ENCODE results near the gene SANBR.

The SANBR gene

DNA sequence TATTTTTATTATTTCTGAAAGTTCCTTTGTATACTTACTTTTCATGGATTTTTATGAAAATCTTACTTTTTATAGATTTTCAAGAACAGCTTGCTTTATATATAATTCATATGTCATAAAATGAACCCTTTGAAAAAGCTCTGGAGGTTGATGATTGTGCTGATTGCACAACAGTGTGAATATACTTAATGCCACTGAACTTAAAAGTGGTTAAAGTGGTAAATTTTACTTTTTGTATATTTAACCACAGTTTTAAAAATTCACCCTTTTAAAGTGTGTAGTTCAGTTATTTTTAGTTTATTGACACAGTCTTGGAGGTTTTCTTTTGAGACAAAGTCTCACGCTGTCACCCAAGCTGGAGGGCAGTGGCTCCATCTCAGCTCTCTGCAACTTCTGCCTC, 8.4 kb downstream of the SANBR start:
- H3K4me3 ChIP-seq (ENCODE audit: low read depth, low read length) = no peak overlapping the region
- no peak for DNase-seq (ENCODE audit: low read depth)

DNA sequence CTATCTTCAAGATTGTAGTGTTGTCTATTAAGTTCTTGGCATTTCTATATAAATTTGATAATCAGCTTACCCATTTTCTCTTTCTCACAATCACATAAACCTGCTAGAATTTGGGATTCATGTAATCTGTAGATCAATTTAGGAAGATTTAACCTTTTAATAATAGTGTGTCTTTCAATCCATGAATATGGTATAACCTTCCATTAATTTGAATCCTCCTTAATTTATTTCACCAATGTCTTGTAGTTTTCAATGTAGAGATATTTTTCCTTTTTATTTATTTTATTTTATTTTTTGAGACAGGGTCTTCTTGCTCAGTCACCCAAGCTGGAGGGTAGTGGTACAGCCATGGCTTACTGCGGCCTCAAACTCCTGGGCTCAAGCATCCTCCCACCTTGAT, 20.2 kb downstream of the SANBR start:
- H3K4me3 ChIP-seq (ENCODE audit: low read depth, low read length) = no peak overlapping the region
- DNase-seq (ENCODE audit: low read depth) = no peak

GRCh38 chr2:61089797-61090196, 24.1 kb downstream of the SANBR start:
- no peak overlapping the region for H3K4me3 ChIP-seq (ENCODE audit: low read depth, low read length)
- no peak for DNase-seq (ENCODE audit: low read depth)

- no peak for DNase-seq (ENCODE audit: low read depth)
- no peak overlapping the region for H3K4me3 ChIP-seq (ENCODE audit: low read depth, low read length)
Observed at GRCh38 chr2:61090386-61090921, 24.8 kb downstream of the SANBR start.

DNA sequence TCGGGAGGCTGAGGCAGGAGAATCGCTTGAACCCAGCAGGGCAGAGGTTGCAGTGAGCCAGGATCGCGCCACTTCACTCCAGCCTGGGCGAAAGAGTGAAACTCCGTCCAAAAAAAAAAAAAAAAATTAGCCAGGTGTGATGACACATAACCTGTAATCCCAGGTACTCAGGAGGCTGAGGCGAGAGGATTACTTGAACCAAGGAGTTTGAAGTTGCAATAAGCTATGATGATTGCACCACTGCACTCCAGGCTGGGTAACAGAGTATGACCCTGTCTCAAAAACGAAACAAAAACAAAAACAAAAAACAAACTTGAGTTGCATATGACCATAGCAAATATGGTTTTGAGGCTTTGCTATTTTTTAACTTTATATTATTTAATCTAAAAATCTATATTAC, 25.8 kb downstream of the SANBR start:
- DNase-seq (ENCODE audit: low read depth) = no peak
- no peak overlapping the region for H3K4me3 ChIP-seq (ENCODE audit: low read depth, low read length)

DNA sequence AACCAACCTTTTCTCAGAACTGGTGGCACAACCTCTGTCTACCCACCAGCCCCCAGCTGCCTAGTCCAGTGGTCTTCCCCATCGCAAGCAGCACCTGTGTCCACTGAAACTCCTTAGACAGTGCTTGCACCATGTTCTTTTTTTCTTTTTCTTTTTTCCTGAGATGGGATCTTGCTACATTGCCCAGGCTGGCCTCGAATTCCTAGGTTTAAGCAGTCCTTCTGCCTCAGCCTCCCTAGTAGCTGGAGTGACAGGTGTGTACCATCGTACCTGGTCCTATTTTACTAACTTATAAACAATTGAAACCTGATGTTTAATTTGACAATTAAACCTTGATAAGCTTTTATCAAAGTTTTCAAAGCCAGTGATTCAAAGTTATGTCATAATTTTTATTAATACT, 30.8 kb downstream of the SANBR start:
- no peak for DNase-seq (ENCODE audit: low read depth)
- no peak overlapping the region for H3K4me3 ChIP-seq (ENCODE audit: low read depth, low read length)

DNA sequence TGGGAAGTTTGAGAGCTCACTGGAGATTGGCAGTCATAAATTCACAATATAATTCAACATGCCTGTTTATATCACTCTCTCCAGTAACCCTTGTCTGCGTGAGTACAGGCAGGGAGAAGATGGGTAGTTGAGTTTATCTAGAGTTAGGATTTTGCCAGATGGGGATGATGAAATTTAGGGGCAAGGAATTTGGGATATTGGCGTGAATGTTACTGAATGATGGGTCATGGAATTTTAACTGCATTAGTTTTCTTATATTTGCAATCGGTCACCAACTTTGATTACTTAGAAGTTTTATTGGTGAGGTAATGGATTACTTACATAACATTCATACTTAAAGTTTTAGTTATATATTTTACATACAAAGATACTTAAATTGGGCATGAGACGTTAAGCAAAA, 35.1 kb downstream of the SANBR start:
- H3K4me3 ChIP-seq (ENCODE audit: low read depth, low read length) = no peak overlapping the region
- DNase-seq (ENCODE audit: low read depth) = no peak

DNA sequence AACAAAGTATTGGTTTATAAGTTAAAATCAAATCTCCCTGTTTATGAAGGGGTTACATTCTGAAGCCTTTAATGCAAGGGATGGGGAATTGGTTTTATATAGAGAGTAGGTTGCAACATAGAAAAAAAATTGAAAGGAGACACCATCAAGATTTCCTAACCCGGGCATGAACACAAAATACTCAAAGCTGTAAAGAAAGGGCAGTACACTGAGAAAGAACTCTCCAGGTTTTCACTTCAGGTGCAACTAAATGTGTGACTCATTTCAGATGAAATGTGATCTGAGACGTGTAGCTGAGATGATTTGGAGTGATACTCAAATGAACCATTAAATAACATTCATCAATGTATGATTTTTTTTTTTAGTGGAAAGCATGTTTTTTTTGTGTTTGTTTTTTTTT, 43.6 kb downstream of the SANBR start:
- H3K4me3 ChIP-seq (ENCODE audit: low read depth, low read length) = no peak overlapping the region
- no peak for DNase-seq (ENCODE audit: low read depth)

GRCh38 chr2:61111708-61112107, 46.0 kb downstream of the SANBR start:
- no peak overlapping the region for H3K4me3 ChIP-seq (ENCODE audit: low read depth, low read length)
- DNase-seq (ENCODE audit: low read depth) = no peak

DNA sequence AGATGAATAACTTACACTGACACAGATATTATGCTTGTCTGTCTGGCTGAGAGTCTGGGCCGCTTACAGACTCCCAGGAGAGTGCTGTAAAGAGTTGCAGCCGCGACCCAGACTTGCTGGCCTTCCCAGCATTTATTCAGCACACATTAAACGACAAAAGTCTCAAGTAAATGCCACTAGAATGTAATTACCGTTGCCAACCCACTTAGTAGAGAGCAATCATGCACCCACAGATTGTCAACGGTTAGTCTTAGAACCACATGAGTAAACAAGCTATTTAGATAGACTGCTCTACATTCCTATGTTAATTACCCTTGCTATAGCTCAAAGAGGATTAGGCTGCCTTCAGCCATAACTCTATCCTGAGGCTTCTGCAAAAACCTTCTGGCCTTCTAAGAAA, 48.5 kb downstream of the SANBR start:
- no peak overlapping the region for H3K4me3 ChIP-seq (ENCODE audit: low read depth, low read length)
- no peak for DNase-seq (ENCODE audit: low read depth)
